Progenitor cell of endocrine pancreas (in vitro differentiated cells): Measurements from ENCODE around the gene MCIDAS. TPM values are rescaled to one million over a fixed set of nuclear protein-coding genes. Genes with fewer than 3 reads are reported as not detected.

ENCODE experiments used
- DNase-seq: peaks from one replicate; pipeline ENCODE4 v3.0.0; 2021; ENCODE audit warnings: low spot score; ENCODE audit not compliant: unreplicated experiment
- H3K27ac Mint-ChIP-seq: 2 replicates; pipeline ENCODE4 v1.8.0; 2021; ENCODE audit warnings: mild to moderate bottlenecking, moderate library complexity, mixed read lengths
- H3K27me3 Mint-ChIP-seq: 2 replicates; pipeline ENCODE4 v1.8.0; 2021; ENCODE audit warnings: mixed read lengths
- H3K36me3 Mint-ChIP-seq: 2 replicates; pipeline ENCODE4 v1.8.0; 2022; ENCODE audit warnings: mixed read lengths; ENCODE audit not compliant: insufficient read depth
- H3K4me1 Mint-ChIP-seq: 2 replicates; pipeline ENCODE4 v1.8.0; 2021; ENCODE audit warnings: low read depth, mixed read lengths
- H3K4me3 Mint-ChIP-seq: 2 replicates; pipeline ENCODE4 v1.8.0; 2021; ENCODE audit warnings: low read depth, mild to moderate bottlenecking, moderate library complexity, mixed read lengths
- H3K9me3 Mint-ChIP-seq: 2 replicates; pipeline ENCODE4 v1.8.0; 2021; ENCODE audit warnings: low read depth, mixed read lengths
- CTCF ChIP-seq: fragments of 200-600 bp; sonication (generic); IDR thresholded peaks from one replicate; pipeline ENCODE4 v1.5.0; 2021; ENCODE audit warnings: antibody characterized with exemption, mild to moderate bottlenecking; ENCODE audit not compliant: unreplicated experiment
- long read RNA-seq: library from polyadenylated mRNA; unstranded; transcript quantifications from one replicate; pipeline ENCODE4 v2.0.0, GENCODE V29; 2020
- total RNA-seq: library from RNA; stranded (reverse); gene quantifications from 2 replicates; pipeline ENCODE4 v1.2.1, GENCODE V29; 2021

Gene MCIDAS
- not detected in 2 replicates for total RNA-seq
- long read RNA-seq, result 0 reads

- Mint-ChIP-seq H3K9me3 (no peaks in the 10 kb centered on the region), H3K27ac (no peak within 1 kb of the TSS), H3K36me3 (no peaks in the 10 kb centered on the region), H3K4me3 (peak within 1 kb of the TSS; percentile 48), H3K27me3 (peaks cover 91% of the 10 kb centered on the region), H3K4me1 (peaks cover 12% of the 10 kb centered on the region)
- peak; percentile 45 for DNase-seq
- peak; percentile 23 for TF ChIP-seq CTCF
These were observed at the start of gene MCIDAS for GRCh38 chr5:55226934-55227663. MCIDAS (minus strand) TSS chr5:55227315; CDS start chr5:55227138, 177 bp downstream.

DNA sequence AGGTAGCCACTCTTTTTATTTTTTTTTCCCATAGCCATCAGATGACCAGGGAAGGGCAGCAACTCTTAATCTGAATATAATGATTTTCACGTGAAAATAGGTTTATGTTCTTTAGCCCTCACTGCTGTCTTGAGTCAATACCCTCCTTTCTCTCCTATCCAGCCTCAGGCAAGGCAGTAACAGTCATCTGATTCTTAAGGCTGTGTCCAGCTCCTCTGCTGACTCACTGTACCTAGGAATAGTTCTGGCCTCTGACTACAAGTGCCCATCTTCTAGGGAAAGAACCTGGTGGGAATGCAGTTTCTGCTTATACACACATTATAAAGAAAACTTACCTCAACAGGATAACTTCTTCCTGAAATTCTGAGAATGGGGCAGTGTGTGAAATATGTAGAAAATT is 49.7 kb upstream of the MCIDAS start:
- no peaks in the 10 kb centered on the region for H3K9me3 Mint-ChIP-seq
- no peak for TF ChIP-seq CTCF
- H3K4me3 Mint-ChIP-seq, result no peak overlapping the region
- H3K4me1 Mint-ChIP-seq, result no peaks in the 10 kb centered on the region
- no peak for DNase-seq
- H3K36me3 Mint-ChIP-seq, result peaks cover 11% of the 10 kb centered on the region
- H3K27ac Mint-ChIP-seq, result no peak overlapping the region
- H3K27me3 Mint-ChIP-seq, result no peaks in the 10 kb centered on the region

- H3K9me3 Mint-ChIP-seq, result no peaks in the 10 kb centered on the region
- H3K4me1 Mint-ChIP-seq, result peaks cover 8% of the 10 kb centered on the region
- H3K4me3 Mint-ChIP-seq, result no peak overlapping the region
- peaks cover 11% of the 10 kb centered on the region for H3K36me3 Mint-ChIP-seq
- no peak for TF ChIP-seq CTCF
- no peaks in the 10 kb centered on the region for H3K27me3 Mint-ChIP-seq
- no peak for DNase-seq
- no peak overlapping the region for H3K27ac Mint-ChIP-seq
These were observed 31.2 kb upstream of the MCIDAS start for GRCh38 chr5:55258339-55258738.

- TF ChIP-seq CTCF, result no peak
- Mint-ChIP-seq H3K4me3 (no peak overlapping the region), H3K27ac (no peak overlapping the region), H3K36me3 (peaks cover 7% of the 10 kb centered on the region), H3K4me1 (peaks cover 8% of the 10 kb centered on the region), H3K9me3 (no peaks in the 10 kb centered on the region), H3K27me3 (no peaks in the 10 kb centered on the region)
- DNase-seq, result no peak
These were observed 27.7 kb upstream of the MCIDAS start for GRCh38 chr5:55254802-55255201.

GRCh38 chr5:55250064-55250463 is 22.9 kb upstream of the MCIDAS start:
- no peaks in the 10 kb centered on the region for H3K27me3 Mint-ChIP-seq
- H3K36me3 Mint-ChIP-seq, result peaks cover 2% of the 10 kb centered on the region
- H3K9me3 Mint-ChIP-seq, result peaks cover 11% of the 10 kb centered on the region
- no peak for DNase-seq
- no peaks in the 10 kb centered on the region for H3K4me1 Mint-ChIP-seq
- no peak for TF ChIP-seq CTCF
- H3K27ac Mint-ChIP-seq, result no peak overlapping the region
- no peak overlapping the region for H3K4me3 Mint-ChIP-seq
